B cell (primary cell): ENCODE results near the gene NAA15. TPM values are rescaled to one million over a fixed set of nuclear protein-coding genes. Genes with fewer than 3 reads are reported as not detected.

Experiments
- ATAC-seq: fragments of 200-7000 bp; cut with Tn5 transposase; one replicate; pipeline ENCODE4 v1.10.0; 2021; ENCODE audit warnings: low read depth, mild to moderate bottlenecking, moderate number of reproducible peaks, moderate library complexity
- CTCF ChIA-PET: fragments of 350-600 bp; sonication (Branson Sonifier 250); formaldehyde crosslinking; loops from one replicate; lab custom pipeline; 2021; ENCODE audit warnings: antibody characterized with exemption, inconsistent platforms; lab: Charles Lee
- POLR2A ChIA-PET: fragments of 350-600 bp; sonication (Branson Sonifier 250); formaldehyde crosslinking; loops from one replicate; lab custom pipeline; 2021; ENCODE audit warnings: antibody characterized with exemption; lab: Charles Lee
- DNase-seq: peaks from one replicate; pipeline ENCODE4 v3.0.0; 2013
- H2AFZ ChIP-seq: 2 replicates; pipeline ENCODE4 v1.6.1; 2012; ENCODE audit warnings: mild to moderate bottlenecking, low read depth, low read length; ENCODE audit not compliant: insufficient read depth, poor library complexity, severe bottlenecking
- H3K27ac ChIP-seq, 2 donors: 1 replicate in 1 of 2; 2 replicates in 1 of 2; pipeline ENCODE4 v1.5.1; 2012 to 2013; ENCODE audit warnings: low read length in 2 of 2, mild to moderate bottlenecking in 2 of 2, moderate library complexity in 1 of 2
- H3K27me3 ChIP-seq, 4 experiments: fragments of 200-600 bp in 1 of 4; sonication (generic) in 1 of 4; replicated peaks in 1 of 4; 1 replicate in 2 of 4; 2 replicates in 2 of 4; pipeline versions ENCODE4 v1.6.1 to v1.7.0; 2013 to 2016; ENCODE audit warnings: low read length in 3 of 4, mild to moderate bottlenecking in 2 of 4, mixed read lengths in 1 of 4, moderate library complexity in 1 of 4; ENCODE audit not compliant: insufficient read depth in 4 of 4, control insufficient read depth in 3 of 4; ENCODE audit errors: control extremely low read depth in 1 of 4
- H3K36me3 ChIP-seq, 2 experiments: replicated peaks in 1 of 2; 1 replicate in 1 of 2; 2 replicates in 1 of 2; pipeline versions ENCODE4 v1.6.1 to v1.7.1; 2013; ENCODE audit warnings: low read length in 1 of 2; ENCODE audit not compliant: insufficient read depth in 2 of 2, control insufficient read depth in 1 of 2; ENCODE audit errors: control extremely low read depth in 1 of 2, extremely low read depth in 1 of 2
- H3K4me1 ChIP-seq, 2 donors: fragments of 200-600 bp in 1 of 2; sonication (generic) in 1 of 2; 1 replicate in 1 of 2; 2 replicates in 1 of 2; pipeline versions ENCODE4 v1.5.1 to v1.6.1; 2013 to 2017; ENCODE audit warnings: low read length in 2 of 2; ENCODE audit not compliant: control insufficient read depth in 2 of 2, insufficient read depth in 2 of 2
- H3K4me2 ChIP-seq: replicated peaks from 2 replicates; pipeline ENCODE3; 2012; ENCODE audit warnings: mild to moderate bottlenecking, low read depth, low read length; ENCODE audit not compliant: poor library complexity, severe bottlenecking
- H3K4me3 ChIP-seq, 5 experiments: fragments of 200-600 bp in 1 of 5; sonication (generic) in 1 of 5; 1 replicate in 3 of 5; 2 replicates in 2 of 5; pipeline versions ENCODE4 v1.5.1 to v1.7.0; 2011 to 2016; ENCODE audit warnings: low read length in 4 of 5, mild to moderate bottlenecking in 4 of 5, low read depth in 2 of 5, control low read depth in 1 of 5, moderate library complexity in 1 of 5; ENCODE audit not compliant: insufficient read depth in 1 of 5; ENCODE audit errors: control extremely low read depth in 1 of 5, extremely low read depth in 1 of 5
- H3K79me2 ChIP-seq: fragments of 200-600 bp; sonication (generic); one replicate; pipeline ENCODE4 v1.6.0; 2016; ENCODE audit warnings: low read length; ENCODE audit not compliant: control insufficient read depth, insufficient read depth
- H3K9ac ChIP-seq: fragments of 200-600 bp; sonication (generic); 2 replicates; pipeline ENCODE4 v1.6.1; 2017; ENCODE audit warnings: mild to moderate bottlenecking, low read length, moderate library complexity
- H3K9me3 ChIP-seq, 3 donors: one replicate each; pipeline versions ENCODE4 v1.6.1 to v1.7.1; 2013; ENCODE audit warnings: low read length in 2 of 3; ENCODE audit not compliant: control insufficient read depth in 2 of 3, insufficient read depth in 1 of 3; ENCODE audit errors: control extremely low read depth in 1 of 3
- H4K20me1 ChIP-seq: 2 replicates; pipeline ENCODE4 v1.6.0; 2012; ENCODE audit warnings: mild to moderate bottlenecking, low read length; ENCODE audit not compliant: insufficient read depth, control insufficient read depth, poor library complexity, severe bottlenecking
- H3K27ac Mint-ChIP-seq: one replicate; pipeline ENCODE4 v1.8.0; 2021; ENCODE audit warnings: mixed read lengths
- H3K27me3 Mint-ChIP-seq: one replicate; pipeline ENCODE4 v1.8.0; 2021; ENCODE audit warnings: mixed read lengths
- H3K4me1 Mint-ChIP-seq: one replicate; pipeline ENCODE4 v1.8.0; 2021; ENCODE audit warnings: mixed read lengths
- H3K4me3 Mint-ChIP-seq: one replicate; pipeline ENCODE4 v1.8.0; 2021; ENCODE audit warnings: mixed read lengths
- H3K9me3 Mint-ChIP-seq: one replicate; pipeline ENCODE4 v1.8.0; 2022; ENCODE audit warnings: mixed read lengths; ENCODE audit not compliant: insufficient read depth
- CTCF ChIP-seq: fragments of 200-600 bp; IDR thresholded peaks from one replicate; pipeline ENCODE4 v1.8.0; 2022; ENCODE audit warnings: antibody characterized with exemption, mild to moderate bottlenecking
- EZH2 ChIP-seq: IDR thresholded peaks from 2 replicates; pipeline ENCODE4 v1.6.1; 2012; ENCODE audit warnings: borderline replicate concordance, low read depth, mild to moderate bottlenecking, moderate library complexity, low read length; ENCODE audit not compliant: insufficient read depth, poor library complexity, severe bottlenecking
- WGBS: methylation state at CpG from one replicate; pipeline ENCODE4 v1.1.5; 2013; ENCODE audit warnings: missing lambda C conversion rate; ENCODE audit not compliant: insufficient coverage; 5-methylcytosine and 5-hydroxymethylcytosine counted together
- intact Hi-C: fragments of 100-400 bp; cut with micrococcal nuclease; formaldehyde crosslinking; loops from one replicate; pipeline ENCODE4 v1.10.0; 2022
- polyA plus RNA-seq: library from polyadenylated mRNA; depleted of rRNA; stranded (reverse); fragments of >200 nt; gene quantifications from 2 replicates; pipeline ENCODE4 v1.2.3, GENCODE V29; 2012
- total RNA-seq, 2 donors: library from RNA; stranded (reverse); fragments of 120-200 nt in 1 of 2; gene quantifications; 1 replicate in 1 of 2; 2 replicates in 1 of 2; pipeline versions ENCODE4 v1.2.3 to v1.2.4, GENCODE V29; 2013 to 2022

NAA15 gene
- total and polyA plus RNA-seq, 2 donors (not counting 1 experiment from before 2014, with no cell fraction given) = 10.0 to 56.7 TPM

- WGBS = 90% methylated on average over 3 of the region's 3 CpGs
- Histone ChIP-seq H3K27me3 (no peaks in the 10 kb centered on the region), H3K4me1 (peaks cover 9 to 11% of the 10 kb centered on the region in 2 donors), H4K20me1 (peaks cover 50% of the 10 kb centered on the region), H3K9ac (no peak overlapping the region), H3K36me3 (peaks cover 4 to 30% of the 10 kb centered on the region in 2 experiments), H3K27ac (no peak overlapping the region), H2AFZ (no peak overlapping the region), H3K9me3 (peaks cover 0 to 11% (median 0%) of the 10 kb centered on the region in 3 donors), H3K79me2 (peaks cover 97% of the 10 kb centered on the region), H3K4me3 (no peak overlapping the region), H3K4me2 (no peak overlapping the region)
- ChIA-PET CTCF (interaction anchor here (0.7 to 1.2 kb wide), 2 partner anchors 13 to 34 kb away, joined by 4 to 9 read pairs; no protein-coding TSS in a partner anchor), POLR2A (no interaction called here)
- Mint-ChIP-seq H3K4me3 (no peak overlapping the region), H3K27ac (peak overlapping the region; percentile 57), H3K27me3 (no peaks in the 10 kb centered on the region), H3K4me1 (peaks cover 31% of the 10 kb centered on the region), H3K9me3 (no peaks in the 10 kb centered on the region)
- intact Hi-C loops = no loop called here
- no peak for ATAC-seq
- no peak for DNase-seq
- TF ChIP-seq CTCF = no peak
- TF ChIP-seq EZH2 = no peak
Observed at GRCh38 chr4:139330283-139330682, 29.0 kb downstream of the NAA15 start.

GRCh38 chr4:139331185-139331584, 29.9 kb downstream of the NAA15 start:
- Histone ChIP-seq H3K9ac (no peak overlapping the region), H3K9me3 (peaks cover 0 to 11% (median 0%) of the 10 kb centered on the region in 3 donors), H4K20me1 (peaks cover 50% of the 10 kb centered on the region), H3K4me2 (no peak overlapping the region), H3K4me3 (no peak overlapping the region), H3K4me1 (peaks cover 9 to 11% of the 10 kb centered on the region in 2 donors), H2AFZ (no peak overlapping the region), H3K27ac (no peak overlapping the region), H3K79me2 (peaks cover 96% of the 10 kb centered on the region), H3K27me3 (no peaks in the 10 kb centered on the region), H3K36me3 (peaks cover 4 to 36% of the 10 kb centered on the region in 2 experiments)
- H3K27ac Mint-ChIP-seq = no peak overlapping the region
- no peaks in the 10 kb centered on the region for H3K27me3 Mint-ChIP-seq
- H3K4me3 Mint-ChIP-seq = no peak overlapping the region
- no peak for ATAC-seq
- DNase-seq = no peak
- WGBS = no CpG with 5 or more reads among the region's 1 CpG
- TF ChIP-seq CTCF (no peak), EZH2 (no peak)
- H3K9me3 Mint-ChIP-seq = no peaks in the 10 kb centered on the region
- intact Hi-C loops = no loop called here
- ChIA-PET POLR2A (no interaction called here), CTCF (interaction anchor here (0.7 to 1.2 kb wide), 6 partner anchors 11 to 301 kb away, joined by 3 to 6 read pairs (median 3); no protein-coding TSS in a partner anchor)
- peaks cover 27% of the 10 kb centered on the region for H3K4me1 Mint-ChIP-seq
